HL-60 (cell line): ENCODE results near the gene GORASP1.

Experiments used
- CTCF ChIP-seq: IDR thresholded peaks from one replicate; pipeline ENCODE4 v1.5.1; 2011; ENCODE audit warnings: low read length, control low read depth, inconsistent platforms; ENCODE audit not compliant: insufficient read depth
- GABPA ChIP-seq: IDR thresholded peaks from 2 replicates; pipeline ENCODE4 v1.6.1; 2012; ENCODE audit warnings: low read depth
- POLR2AphosphoS5 ChIP-seq: IDR thresholded peaks from 2 replicates; pipeline ENCODE4 v1.6.1; 2012; ENCODE audit warnings: low read depth
- REST ChIP-seq: IDR thresholded peaks from 2 replicates; pipeline ENCODE4 v1.6.1; 2012; ENCODE audit warnings: low read depth; ENCODE audit not compliant: insufficient replicate concordance
- SPI1 ChIP-seq: IDR thresholded peaks from 2 replicates; pipeline ENCODE4 v1.6.1; 2012; ENCODE audit warnings: low read depth, mild to moderate bottlenecking, borderline replicate concordance

DNA sequence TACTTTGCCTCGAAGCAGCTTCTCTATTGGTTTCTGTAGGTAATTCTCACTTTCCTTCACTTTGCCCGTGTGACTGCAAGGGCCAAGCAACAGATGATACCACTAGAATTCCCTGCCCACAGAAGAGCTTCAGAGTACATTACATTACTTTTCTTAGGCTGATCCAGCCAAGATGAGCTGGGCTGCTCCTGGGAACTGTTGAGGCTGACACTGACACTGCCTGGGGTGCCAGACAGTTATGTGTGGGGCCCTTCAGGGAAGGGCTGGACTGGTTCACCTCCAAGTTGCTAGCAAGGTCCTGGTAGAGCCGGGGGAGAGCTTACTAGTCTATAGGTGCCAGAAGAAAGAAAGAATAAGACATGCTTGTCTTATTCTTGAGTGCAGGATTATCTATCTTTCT lies 19.0 kb downstream of the GORASP1 start:
- TF ChIP-seq CTCF, result no peak
- no peak for TF ChIP-seq SPI1
- TF ChIP-seq REST, result no peak
- TF ChIP-seq POLR2AphosphoS5, result no peak
- no peak for TF ChIP-seq GABPA
